NCI-H1417 treated with DMSO at 0.1 percent for 48 hours (cell line): ENCODE results near the gene MED12L.

Experiments used
- DNase-seq: peaks from one replicate; lab custom pipeline; 2025; lab: John Stamatoyannopoulos, UW

MED12L gene

GRCh38 chr3:151460774-151461450, 375.4 kb downstream of the MED12L start, which contains the start of gene IGSF10:
Gene IGSF10 (minus strand): TSS chr3:151461061. CDS start chr3:151458709, 2,352 bp downstream.
- DNase-seq, result no peak

- no peak for DNase-seq
Observed at GRCh38 chr3:151462278-151462780, 376.9 kb downstream of the MED12L start.

GRCh38 chr3:151462991-151463390, 377.5 kb downstream of the MED12L start:
- no peak for DNase-seq

GRCh38 chr3:151467069-151467468, 381.6 kb downstream of the MED12L start:
- no peak for DNase-seq

GRCh38 chr3:151468284-151468917, 382.9 kb downstream of the MED12L start:
- DNase-seq, result no peak

GRCh38 chr3:151476344-151477018, 391.0 kb downstream of the MED12L start:
- no peak for DNase-seq

- DNase-seq, result no peak
Observed at GRCh38 chr3:151477591-151478334, 392.3 kb downstream of the MED12L start.

- no peak for DNase-seq
Observed at GRCh38 chr3:151478335-151478697, 392.9 kb downstream of the MED12L start.

GRCh38 chr3:151479452-151479851, 394.0 kb downstream of the MED12L start:
- DNase-seq, result no peak

GRCh38 chr3:151480492-151480891, 395.0 kb downstream of the MED12L start:
- DNase-seq, result no peak

GRCh38 chr3:151483488-151483887, 398.0 kb downstream of the MED12L start:
- no peak for DNase-seq

- DNase-seq, result no peak
Observed at GRCh38 chr3:151483961-151484520, 398.6 kb downstream of the MED12L start.
